Activated T-cell treated with anti-CD3 and anti-CD28 coated beads, Interleukin-2, amount 50 U/mL, for 72 hours (primary cell): ENCODE measurements around the gene ADPRM. TPM values are rescaled to one million over a fixed set of nuclear protein-coding genes. Genes with fewer than 3 reads are reported as not detected.

Experiments used
- ATAC-seq, 2 donors: fragments of 150-1000 bp; cut with Tn5 transposase; replicated peaks in 1 of 2; 2 replicates each; pipeline ENCODE4 v1.10.0; 2021; ENCODE audit warnings: moderate library complexity in 2 of 2, mild to moderate bottlenecking in 1 of 2
- DNase-seq, 2 donors: peaks; one replicate each; pipeline ENCODE4 v3.0.0; 2021 to 2022; ENCODE audit warnings: mixed read lengths in 1 of 2
- H3K27ac Mint-ChIP-seq: one replicate; pipeline ENCODE4 v1.8.0; 2022; ENCODE audit warnings: mild to moderate bottlenecking, moderate library complexity, mixed read lengths
- H3K27me3 Mint-ChIP-seq: one replicate; pipeline ENCODE4 v1.8.0; 2022; ENCODE audit warnings: low read depth, mixed read lengths
- H3K36me3 Mint-ChIP-seq, 2 donors: one replicate each; pipeline ENCODE4 v1.8.0; 2022; ENCODE audit warnings: mixed read lengths in 2 of 2, mild to moderate bottlenecking in 1 of 2; ENCODE audit not compliant: insufficient read depth in 2 of 2
- H3K4me1 Mint-ChIP-seq: one replicate; pipeline ENCODE4 v1.8.0; 2022; ENCODE audit warnings: low read depth, mixed read lengths
- H3K4me3 Mint-ChIP-seq, 2 donors: one replicate each; pipeline ENCODE4 v1.8.0; 2022; ENCODE audit warnings: mild to moderate bottlenecking in 2 of 2, mixed read lengths in 2 of 2, moderate library complexity in 2 of 2
- H3K9me3 Mint-ChIP-seq, 2 donors: one replicate each; pipeline ENCODE4 v1.8.0; 2022; ENCODE audit warnings: mixed read lengths in 2 of 2
- total RNA-seq, 2 donors: library from RNA; stranded (reverse); gene quantifications; one replicate each; pipeline ENCODE4 v1.2.3, GENCODE V29; 2022

Gene ADPRM
- total RNA-seq, 2 donors from 2014 or later = 22.6 to 28.7 TPM

DNA sequence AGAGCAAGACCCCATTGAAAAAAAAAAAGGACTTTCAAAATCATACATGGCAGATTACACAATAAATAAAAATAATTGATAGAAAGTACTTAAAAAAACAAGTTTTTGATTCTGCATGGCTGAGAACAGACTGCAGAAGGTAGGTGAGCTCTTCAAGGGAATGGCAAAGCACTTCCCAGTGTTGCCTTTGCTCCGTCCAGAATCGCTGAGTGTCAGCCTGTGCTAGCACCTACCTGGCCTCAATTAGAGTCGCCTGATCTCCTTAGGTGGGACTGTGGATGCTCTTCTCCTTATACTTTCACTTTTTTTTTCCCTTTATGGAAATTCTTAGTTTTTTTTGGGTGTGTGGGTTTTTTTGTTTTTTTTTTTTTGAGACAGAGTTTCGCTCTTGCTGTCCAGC is 38.4 kb downstream of the ADPRM start:
- H3K27ac Mint-ChIP-seq = no peak overlapping the region

DNA sequence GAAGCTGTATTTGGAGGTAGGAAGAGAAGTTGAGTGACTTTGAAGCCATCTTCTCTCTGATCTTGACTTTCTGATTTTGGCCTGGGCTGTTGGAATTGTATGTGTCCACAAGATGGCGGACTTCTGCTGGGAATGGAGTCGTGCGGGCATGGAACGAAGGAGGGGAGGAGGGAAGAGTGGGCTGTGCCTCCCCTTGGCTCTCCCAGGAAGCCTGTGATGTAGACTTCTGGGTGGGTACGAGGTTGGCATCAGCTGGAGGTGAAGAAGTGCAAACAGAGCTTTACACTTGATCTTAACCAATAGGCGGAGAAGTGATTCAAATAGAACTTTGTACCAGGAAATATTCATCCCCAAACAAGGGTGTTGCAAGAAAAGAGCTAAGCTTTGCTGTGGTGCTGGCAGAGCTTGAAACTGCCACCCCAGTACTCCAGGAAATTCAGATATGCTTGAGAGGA is 39.8 kb downstream of the ADPRM start:
- Mint-ChIP-seq H3K9me3 (no peaks in the 10 kb centered on the region), H3K36me3 (no peaks in the 10 kb centered on the region), H3K4me1 (peaks cover 6% of the 10 kb centered on the region), H3K4me3 (peak overlapping the region; percentile 39 to 51), H3K27ac (no peak overlapping the region), H3K27me3 (no peaks in the 10 kb centered on the region)
- peak; percentile 24 for DNase-seq
- ATAC-seq = peak; percentile 48 to 54

More for the DNA sequence above, 38.4 kb downstream of the ADPRM start:
- no peaks in the 10 kb centered on the region for H3K27me3 Mint-ChIP-seq
- DNase-seq (no peak), ATAC-seq (no peak)
- H3K36me3 Mint-ChIP-seq = no peaks in the 10 kb centered on the region
- no peak overlapping the region for H3K4me3 Mint-ChIP-seq
- peaks cover 12% of the 10 kb centered on the region for H3K4me1 Mint-ChIP-seq
- no peaks in the 10 kb centered on the region for H3K9me3 Mint-ChIP-seq

DNA sequence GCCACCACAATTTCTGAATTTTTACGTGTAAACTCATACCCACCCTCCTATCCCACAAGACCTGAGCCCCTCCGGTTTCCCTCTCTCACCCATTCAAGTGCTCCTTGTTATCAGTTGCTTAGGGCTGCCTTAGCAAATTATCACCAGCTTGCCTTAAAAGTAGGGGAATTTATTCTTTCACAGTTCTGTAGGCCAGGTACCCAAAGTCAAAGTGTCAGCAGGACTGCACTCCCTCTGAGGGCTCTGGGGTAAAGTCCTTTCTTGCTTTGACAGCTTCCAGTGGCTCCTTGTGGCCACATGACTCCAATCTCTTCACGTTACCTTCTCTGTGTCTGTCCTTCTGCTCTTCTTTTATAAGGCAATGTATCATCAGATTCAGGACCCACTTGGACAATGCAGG is 40.3 kb downstream of the ADPRM start:
- Mint-ChIP-seq H3K27me3 (no peaks in the 10 kb centered on the region), H3K36me3 (no peaks in the 10 kb centered on the region), H3K4me1 (peaks cover 6% of the 10 kb centered on the region), H3K9me3 (no peaks in the 10 kb centered on the region), H3K27ac (no peak overlapping the region), H3K4me3 (no peak overlapping the region)
- ATAC-seq (no peak), DNase-seq (no peak)

DNA sequence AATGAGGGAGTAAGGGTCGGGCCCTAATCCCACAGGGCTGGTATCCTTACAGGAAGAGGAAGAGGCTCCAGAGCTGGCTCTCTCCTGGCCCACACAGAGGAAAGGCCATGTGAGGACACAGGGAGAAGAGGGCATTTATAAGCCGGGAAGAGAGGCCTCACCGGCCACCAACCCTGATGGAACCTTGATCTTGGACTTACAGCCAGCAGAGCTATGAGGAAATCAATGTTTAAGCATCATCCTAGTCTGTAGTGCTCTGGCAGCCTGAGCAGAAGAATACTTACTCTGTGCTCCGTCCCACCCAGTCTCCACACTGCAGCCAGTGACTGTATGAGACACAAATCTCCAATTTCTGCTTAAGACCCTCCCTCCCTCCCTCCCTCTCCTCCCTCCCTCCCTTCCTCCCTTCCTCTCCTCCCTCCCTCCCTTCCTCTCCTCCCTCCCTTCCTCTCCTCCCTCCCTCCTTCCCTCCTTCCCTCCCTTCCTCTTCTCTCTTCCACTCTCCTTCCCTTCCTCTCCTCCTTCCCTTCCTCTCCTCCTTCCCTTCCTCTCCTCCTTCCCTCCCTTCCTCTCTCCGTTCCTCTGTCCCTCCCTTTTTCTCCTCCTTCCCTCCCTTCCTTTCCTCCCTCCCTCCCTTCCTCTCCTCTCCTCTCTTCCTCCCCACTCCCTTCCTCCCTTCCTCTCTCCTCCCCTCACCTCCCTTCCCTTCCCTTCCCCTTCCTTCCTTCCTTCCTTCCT is 41.3 kb downstream of the ADPRM start:
- no peak for ATAC-seq
- Mint-ChIP-seq H3K4me1 (peaks cover 6% of the 10 kb centered on the region), H3K9me3 (no peaks in the 10 kb centered on the region), H3K4me3 (no peak overlapping the region), H3K36me3 (no peaks in the 10 kb centered on the region), H3K27ac (no peak overlapping the region), H3K27me3 (no peaks in the 10 kb centered on the region)
- no peak for DNase-seq

DNA sequence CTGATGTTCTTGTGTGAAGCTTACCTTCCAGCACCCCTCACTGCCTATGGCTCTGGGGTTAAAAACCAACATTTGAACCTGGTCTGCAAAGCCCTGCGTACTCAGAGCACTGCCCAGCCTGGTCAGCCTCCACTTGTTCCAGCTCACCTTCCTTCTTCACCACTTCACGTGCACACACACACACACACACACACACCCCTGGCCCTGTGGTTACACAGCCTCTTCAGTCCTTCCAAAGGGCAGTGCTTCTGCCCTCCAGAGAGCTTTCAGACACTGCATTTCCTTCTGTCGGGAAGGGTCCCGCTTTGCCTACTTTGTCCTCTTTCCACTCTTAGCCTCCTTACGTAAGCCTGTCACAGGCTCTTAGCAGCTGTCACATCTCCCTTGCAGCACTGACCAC is 42.0 kb downstream of the ADPRM start:
- no peaks in the 10 kb centered on the region for H3K36me3 Mint-ChIP-seq
- DNase-seq = no peak
- H3K27me3 Mint-ChIP-seq = no peaks in the 10 kb centered on the region
- H3K27ac Mint-ChIP-seq = no peak overlapping the region
- no peak overlapping the region for H3K4me3 Mint-ChIP-seq
- ATAC-seq = no peak
- peaks cover 7% of the 10 kb centered on the region for H3K4me1 Mint-ChIP-seq
- H3K9me3 Mint-ChIP-seq = no peaks in the 10 kb centered on the region

DNA sequence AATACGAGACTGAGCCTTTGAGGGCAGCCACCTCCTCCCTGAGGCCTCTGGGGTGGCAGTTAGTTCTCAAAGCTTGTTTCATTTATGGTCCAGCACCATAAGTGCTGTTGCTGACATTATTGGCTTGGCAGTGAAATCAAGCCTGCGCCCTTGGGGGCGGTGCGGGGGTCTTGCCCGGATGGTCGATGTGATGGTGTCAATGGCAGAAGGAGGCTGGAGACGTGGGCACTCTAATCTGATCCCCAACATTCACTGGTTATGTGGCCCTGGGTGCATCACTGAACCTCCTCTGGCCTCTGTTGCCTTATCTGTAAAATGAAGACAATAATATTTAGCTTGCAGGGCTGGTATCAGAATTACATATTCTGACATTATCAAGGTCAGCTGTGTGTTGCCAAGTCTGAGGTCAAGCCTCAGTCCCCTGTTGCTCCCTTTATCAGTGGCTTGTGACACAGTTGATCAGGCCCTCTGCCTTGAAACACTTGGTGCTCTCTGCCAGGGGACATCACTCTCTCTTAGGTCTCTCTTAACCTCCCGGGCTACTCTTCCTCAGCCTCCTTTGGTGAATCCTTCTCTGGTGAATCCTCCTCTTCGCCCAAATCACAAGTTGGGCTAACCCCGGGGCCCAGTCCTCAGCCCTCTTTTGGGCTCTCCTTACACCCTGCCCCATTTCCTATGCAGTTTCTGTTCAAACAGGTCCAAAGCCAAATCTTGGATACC is 44.2 kb downstream of the ADPRM start:
- peaks cover 13% of the 10 kb centered on the region for H3K4me1 Mint-ChIP-seq
- no peaks in the 10 kb centered on the region for H3K9me3 Mint-ChIP-seq
- ATAC-seq (no peak), DNase-seq (no peak)
- no peak overlapping the region for H3K4me3 Mint-ChIP-seq
- H3K27me3 Mint-ChIP-seq = no peaks in the 10 kb centered on the region
- H3K27ac Mint-ChIP-seq = no peak overlapping the region
- no peaks in the 10 kb centered on the region for H3K36me3 Mint-ChIP-seq

DNA sequence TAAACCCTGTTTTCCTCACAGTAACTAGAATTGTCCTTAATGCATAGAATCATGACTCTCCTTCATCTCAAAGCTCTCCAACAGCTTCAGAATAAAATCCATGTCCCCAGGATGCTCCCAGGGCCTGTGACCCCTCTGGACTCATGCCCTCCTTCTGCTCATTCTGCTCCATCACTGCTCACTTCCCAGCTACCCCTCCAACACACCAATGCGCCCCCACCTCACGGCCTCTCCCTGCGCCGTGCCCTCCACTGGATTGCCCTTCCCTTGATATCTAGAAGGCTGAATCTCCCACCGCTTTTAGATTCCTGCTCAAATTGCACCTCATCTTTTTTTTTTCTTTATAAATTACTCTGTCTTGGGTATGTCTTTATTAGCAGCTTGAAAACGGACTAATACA is 45.0 kb downstream of the ADPRM start:
- peaks cover 7% of the 10 kb centered on the region for H3K4me1 Mint-ChIP-seq
- H3K27me3 Mint-ChIP-seq = no peaks in the 10 kb centered on the region
- no peaks in the 10 kb centered on the region for H3K9me3 Mint-ChIP-seq
- ATAC-seq (no peak), DNase-seq (no peak)
- no peaks in the 10 kb centered on the region for H3K36me3 Mint-ChIP-seq
- H3K4me3 Mint-ChIP-seq = no peak overlapping the region
- no peak overlapping the region for H3K27ac Mint-ChIP-seq

DNA sequence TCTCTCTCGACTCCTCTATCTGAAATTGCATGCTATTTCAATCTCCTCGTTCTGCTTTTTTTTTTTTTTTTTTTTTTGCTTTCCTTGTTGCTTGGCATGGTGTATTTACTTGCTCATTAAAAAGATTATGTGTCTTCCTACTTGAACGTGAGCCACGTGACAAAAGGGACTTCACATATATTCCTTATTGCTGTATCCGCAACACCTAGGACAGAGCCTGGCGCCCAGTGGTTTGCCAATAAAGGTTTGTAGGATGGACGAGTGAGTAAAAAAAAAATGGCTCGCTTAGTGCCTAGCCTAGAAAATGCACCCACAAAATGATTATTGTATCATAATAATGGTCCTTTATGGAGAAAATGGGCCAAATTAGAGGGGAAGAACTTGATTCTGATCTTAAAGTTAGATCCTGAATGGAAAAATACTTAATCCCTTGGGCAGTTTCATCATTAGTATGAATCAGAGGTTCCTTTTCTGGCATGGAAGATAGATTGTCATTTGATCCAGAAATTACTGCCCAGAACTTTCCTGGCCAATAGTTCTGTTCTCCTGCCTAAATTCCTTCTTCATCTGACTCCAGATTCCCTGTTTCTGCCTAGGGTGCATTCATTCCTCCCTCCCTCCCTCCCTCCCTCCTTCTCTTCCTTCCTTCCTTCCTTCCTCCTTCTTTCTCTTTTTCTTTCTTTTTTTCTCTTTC is 46.1 kb downstream of the ADPRM start:
- ATAC-seq (no peak), DNase-seq (no peak)
- Mint-ChIP-seq H3K4me1 (peaks cover 7% of the 10 kb centered on the region), H3K27me3 (no peaks in the 10 kb centered on the region), H3K36me3 (no peaks in the 10 kb centered on the region), H3K9me3 (no peaks in the 10 kb centered on the region), H3K4me3 (no peak overlapping the region), H3K27ac (no peak overlapping the region)

DNA sequence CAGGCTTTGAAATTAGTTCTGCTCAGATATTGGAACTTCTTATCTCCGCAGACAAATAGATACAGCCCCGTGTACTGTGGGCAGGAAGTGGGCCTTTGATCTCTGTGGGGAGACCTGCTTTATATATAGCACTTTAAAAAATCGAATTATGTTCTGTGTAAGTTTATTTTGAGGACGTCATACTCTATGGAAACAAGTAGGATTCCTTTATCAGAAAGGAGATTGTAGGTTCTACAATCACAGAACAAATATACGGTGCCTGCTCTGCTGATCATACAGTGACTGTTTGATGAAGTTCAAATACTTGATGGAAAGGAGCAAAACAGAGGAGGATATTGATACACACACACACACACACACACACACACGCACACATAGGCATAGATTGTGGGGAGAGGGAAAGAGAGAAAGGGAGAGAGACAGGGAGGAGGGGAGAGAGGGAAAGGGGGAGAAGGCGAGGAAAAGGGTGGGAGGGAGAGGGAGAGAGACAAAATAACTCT is 47.2 kb downstream of the ADPRM start:
- H3K27me3 Mint-ChIP-seq = no peaks in the 10 kb centered on the region
- H3K27ac Mint-ChIP-seq = no peak overlapping the region
- peaks cover 7% of the 10 kb centered on the region for H3K4me1 Mint-ChIP-seq
- peak; percentile 45 to 49 for ATAC-seq
- DNase-seq = no peak
- no peaks in the 10 kb centered on the region for H3K9me3 Mint-ChIP-seq
- no peaks in the 10 kb centered on the region for H3K36me3 Mint-ChIP-seq
- no peak overlapping the region for H3K4me3 Mint-ChIP-seq

DNA sequence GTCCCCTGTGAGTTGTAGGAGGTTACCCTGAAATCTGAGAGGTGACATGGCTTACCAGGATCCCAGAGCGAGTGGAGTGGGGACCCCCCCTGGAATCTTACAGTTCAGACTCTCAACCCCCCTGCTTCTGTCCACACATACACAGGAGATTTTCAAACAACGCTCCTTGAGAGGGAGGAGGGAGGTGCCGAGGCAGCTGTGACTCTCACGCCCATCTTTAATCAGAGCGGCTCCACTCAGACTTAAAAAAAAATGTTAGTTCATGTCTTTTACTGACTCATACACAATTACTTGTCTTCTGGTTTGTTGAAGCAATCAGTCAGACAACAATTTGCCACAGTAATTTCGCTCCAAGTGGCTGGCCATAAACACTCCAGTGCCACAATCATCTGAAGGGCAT is 47.8 kb downstream of the ADPRM start:
- H3K4me3 Mint-ChIP-seq = no peak overlapping the region
- DNase-seq (no peak), ATAC-seq (no peak)
- H3K9me3 Mint-ChIP-seq = no peaks in the 10 kb centered on the region
- no peak overlapping the region for H3K27ac Mint-ChIP-seq
- H3K27me3 Mint-ChIP-seq = no peaks in the 10 kb centered on the region
- H3K4me1 Mint-ChIP-seq = peaks cover 7% of the 10 kb centered on the region
- H3K36me3 Mint-ChIP-seq = no peaks in the 10 kb centered on the region

DNA sequence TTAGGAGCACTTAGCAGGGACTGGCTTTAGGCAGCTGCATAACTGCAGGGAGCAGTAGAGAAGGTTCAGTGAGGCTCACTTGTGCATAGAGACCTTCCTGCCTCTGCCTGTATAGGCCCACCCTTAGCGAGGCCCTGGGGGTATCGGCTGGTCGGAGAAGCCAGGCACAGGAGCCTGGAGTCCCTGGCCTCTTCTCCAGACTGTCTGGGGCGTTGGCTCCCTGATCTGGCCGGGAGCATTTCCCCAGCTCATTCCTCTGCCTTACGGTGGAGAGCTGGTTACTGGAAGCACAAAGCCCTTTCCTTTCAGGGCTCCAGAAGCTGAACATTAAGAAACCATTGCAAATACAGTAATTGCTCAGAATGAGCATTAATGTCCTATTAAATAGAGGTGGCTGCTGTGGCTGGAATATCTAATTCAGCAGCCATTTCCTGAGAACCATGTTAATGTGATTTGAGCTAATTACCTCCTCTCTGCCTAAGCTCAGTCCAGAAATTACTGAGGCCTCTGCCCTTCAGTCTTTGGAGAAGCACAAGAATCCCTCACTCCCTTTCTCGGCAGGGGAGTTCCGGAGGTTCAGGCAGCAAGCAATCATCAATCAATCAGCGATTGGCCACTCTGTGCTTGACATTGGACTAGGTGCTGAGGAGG is 51.3 kb downstream of the ADPRM start:
- DNase-seq (no peak), ATAC-seq (no peak)
- Mint-ChIP-seq H3K27me3 (no peaks in the 10 kb centered on the region), H3K4me1 (peaks cover 7% of the 10 kb centered on the region), H3K4me3 (no peak overlapping the region), H3K27ac (no peak overlapping the region), H3K36me3 (no peaks in the 10 kb centered on the region), H3K9me3 (no peaks in the 10 kb centered on the region)

DNA sequence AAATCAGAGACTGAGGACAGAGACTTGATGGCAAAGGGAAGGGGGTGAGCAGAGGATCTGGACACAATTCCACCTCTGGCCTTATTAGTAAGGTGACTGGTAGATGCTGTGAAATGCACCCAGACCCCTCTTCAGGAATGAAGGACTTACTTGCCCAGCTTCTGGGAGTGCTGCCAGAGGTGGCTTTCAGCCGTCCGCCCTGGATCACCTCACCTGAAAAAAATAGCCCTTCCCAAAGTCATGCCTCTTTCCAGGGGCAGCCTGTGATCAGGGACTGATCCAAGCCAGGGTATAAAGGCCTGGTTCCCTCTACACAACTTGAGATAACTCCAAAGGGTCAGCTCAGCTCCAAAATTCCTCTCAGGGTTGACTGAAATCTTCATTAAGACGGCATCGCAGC is 52.8 kb downstream of the ADPRM start:
- ATAC-seq (no peak), DNase-seq (no peak)
- H3K27me3 Mint-ChIP-seq = no peaks in the 10 kb centered on the region
- no peaks in the 10 kb centered on the region for H3K36me3 Mint-ChIP-seq
- no peak overlapping the region for H3K27ac Mint-ChIP-seq
- H3K4me3 Mint-ChIP-seq = no peak overlapping the region
- no peaks in the 10 kb centered on the region for H3K4me1 Mint-ChIP-seq
- no peaks in the 10 kb centered on the region for H3K9me3 Mint-ChIP-seq

DNA sequence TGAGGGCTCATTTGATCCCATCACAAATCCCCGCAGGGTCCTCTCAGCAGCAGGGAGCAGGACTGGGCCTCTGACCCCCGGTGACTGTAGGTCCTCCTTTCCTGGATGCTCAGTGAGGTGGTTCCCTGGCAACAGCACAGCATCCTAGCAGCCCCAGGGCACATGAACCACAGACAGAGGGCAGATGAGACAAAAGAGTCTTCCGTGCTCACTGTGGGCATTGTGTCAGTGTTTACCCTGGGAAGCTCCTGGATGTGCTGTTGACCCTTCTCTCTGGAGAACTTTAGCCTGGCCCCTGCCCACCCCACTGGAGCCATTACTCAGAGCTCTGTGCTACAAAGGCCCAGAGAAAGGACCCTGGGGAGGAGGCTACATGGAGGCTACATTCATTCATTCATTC is 54.2 kb downstream of the ADPRM start:
- Mint-ChIP-seq H3K9me3 (no peaks in the 10 kb centered on the region), H3K27ac (no peak overlapping the region), H3K4me3 (no peak overlapping the region), H3K36me3 (no peaks in the 10 kb centered on the region), H3K27me3 (no peaks in the 10 kb centered on the region), H3K4me1 (peaks cover 3% of the 10 kb centered on the region)
- ATAC-seq = no peak
- DNase-seq = no peak
